ENCODE results near the gene ADAMTS15. TPM values are rescaled to one million over a fixed set of nuclear protein-coding genes. Genes with fewer than 3 reads are reported as not detected.

The ADAMTS15 gene
- total RNA-seq, 4 donors from 2014 or later, result 6.6 to 11.4 (median 10.3) TPM

DNA sequence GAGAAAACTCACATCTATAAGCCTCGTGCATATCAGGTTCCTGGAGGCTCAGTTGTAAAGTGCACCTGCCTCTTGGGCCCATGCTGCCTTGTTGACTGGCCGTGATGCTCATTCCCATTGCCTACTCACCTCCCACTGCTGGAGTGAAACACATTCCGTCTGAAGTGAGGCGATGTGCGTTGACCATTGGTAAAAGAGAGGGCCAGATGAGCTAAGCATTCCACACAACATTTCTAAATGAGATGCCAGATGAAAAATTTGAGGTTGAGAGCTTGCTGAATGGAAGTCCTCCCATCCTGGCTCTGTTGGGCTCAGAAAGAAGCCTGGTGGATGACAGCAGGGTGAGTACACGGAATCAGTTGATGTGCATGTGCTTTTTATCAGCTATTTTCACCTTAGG, 8.6 kb upstream of the ADAMTS15 start:
- Histone ChIP-seq H3K27ac (replicated peaks in 1 of 4) (no peak overlapping the region), H3K9me3 (no peaks in the 10 kb centered on the region), H3K27me3 (no peaks in the 10 kb centered on the region), H3K4me1 (peaks cover 10 to 12% (median 11%) of the 10 kb centered on the region in 4 donors), H3K4me3 (no peak overlapping the region), H3K36me3 (no peaks in the 10 kb centered on the region)
- intact Hi-C loops (cut with DNase I), result loop anchor here (5.0 kb wide), 1 partner anchor 182 kb away; no protein-coding TSS in a partner anchor
- WGBS, result 81% methylated on average over 6 of the region's 6 CpGs
- no peak for DNase-seq (ENCODE audit: extremely low spot score)
- TF ChIP-seq, protein P1, sequence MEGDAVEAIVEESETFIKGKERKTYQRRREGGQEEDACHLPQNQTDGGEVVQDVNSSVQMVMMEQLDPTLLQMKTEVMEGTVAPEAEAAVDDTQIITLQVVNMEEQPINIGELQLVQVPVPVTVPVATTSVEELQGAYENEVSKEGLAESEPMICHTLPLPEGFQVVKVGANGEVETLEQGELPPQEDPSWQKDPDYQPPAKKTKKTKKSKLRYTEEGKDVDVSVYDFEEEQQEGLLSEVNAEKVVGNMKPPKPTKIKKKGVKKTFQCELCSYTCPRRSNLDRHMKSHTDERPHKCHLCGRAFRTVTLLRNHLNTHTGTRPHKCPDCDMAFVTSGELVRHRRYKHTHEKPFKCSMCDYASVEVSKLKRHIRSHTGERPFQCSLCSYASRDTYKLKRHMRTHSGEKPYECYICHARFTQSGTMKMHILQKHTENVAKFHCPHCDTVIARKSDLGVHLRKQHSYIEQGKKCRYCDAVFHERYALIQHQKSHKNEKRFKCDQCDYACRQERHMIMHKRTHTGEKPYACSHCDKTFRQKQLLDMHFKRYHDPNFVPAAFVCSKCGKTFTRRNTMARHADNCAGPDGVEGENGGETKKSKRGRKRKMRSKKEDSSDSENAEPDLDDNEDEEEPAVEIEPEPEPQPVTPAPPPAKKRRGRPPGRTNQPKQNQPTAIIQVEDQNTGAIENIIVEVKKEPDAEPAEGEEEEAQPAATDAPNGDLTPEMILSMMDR (IDR thresholded peaks at IDR 0.05), result no peak
- TF ChIP-seq POLR2AphosphoS5 (IDR thresholded peaks at IDR 0.05) (no peak), POLR2A (IDR thresholded peaks at IDR 0.05; ENCODE audit: low read depth) (no peak), EP300 (IDR thresholded peaks at IDR 0.05) (no peak)

DNA sequence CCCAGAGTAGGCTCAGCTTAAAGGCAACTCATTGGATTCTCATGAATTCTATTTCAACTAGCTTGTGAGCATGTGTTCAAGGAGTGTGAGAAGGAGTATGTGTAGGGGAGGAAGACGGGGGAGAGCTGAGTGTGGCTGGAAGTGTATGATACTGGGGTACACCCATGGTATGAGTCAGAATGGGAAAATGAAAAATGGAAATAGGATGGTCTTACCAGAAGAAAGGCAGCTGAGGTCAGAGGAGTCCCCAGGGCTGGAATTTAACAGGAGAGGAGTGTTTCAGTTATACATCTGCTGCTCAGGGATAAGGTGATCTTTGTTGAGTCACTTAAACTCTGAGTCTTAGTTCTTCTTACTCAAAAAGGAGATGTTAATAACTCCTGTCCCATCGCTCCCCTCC, 6.7 kb upstream of the ADAMTS15 start:
- no peak for DNase-seq (ENCODE audit: extremely low spot score)
- no peaks in the 10 kb centered on the region for H3K27me3 ChIP-seq
- no peak for TF ChIP-seq POLR2A (IDR thresholded peaks at IDR 0.05; ENCODE audit: low read depth)
- TF ChIP-seq POLR2AphosphoS5 (IDR thresholded peaks at IDR 0.05), result no peak
- H3K27ac ChIP-seq (replicated peaks in 1 of 4), result no peak overlapping the region
- H3K4me3 ChIP-seq, result no peak overlapping the region
- intact Hi-C loops (cut with DNase I), result no loop called here
- WGBS, result 87% methylated on average over 2 of the region's 2 CpGs
- H3K9me3 ChIP-seq, result no peaks in the 10 kb centered on the region
- no peaks in the 10 kb centered on the region for H3K4me1 ChIP-seq
- no peaks in the 10 kb centered on the region for H3K36me3 ChIP-seq

DNA sequence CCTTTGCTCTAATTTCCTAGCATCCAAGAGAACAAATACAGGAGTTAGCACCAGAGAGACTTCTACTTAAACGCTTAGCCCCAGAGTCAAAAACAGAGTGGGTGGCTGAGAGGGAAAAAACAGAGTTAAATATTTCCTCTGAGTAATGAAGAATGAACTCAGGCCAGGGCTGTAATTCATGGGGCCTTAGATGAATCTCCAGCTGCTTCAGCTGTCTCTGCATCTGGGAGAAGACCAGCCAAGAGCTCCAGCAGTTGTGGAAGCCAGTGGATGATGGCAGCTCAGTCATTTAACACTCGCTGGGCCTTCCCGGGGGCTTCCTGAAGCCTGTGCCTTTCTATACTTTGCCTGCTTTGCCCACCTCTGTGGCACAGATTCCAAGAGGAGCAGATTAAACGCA, 5.7 kb upstream of the ADAMTS15 start:
- Histone ChIP-seq H3K9me3 (no peaks in the 10 kb centered on the region), H3K36me3 (no peaks in the 10 kb centered on the region), H3K4me3 (no peak overlapping the region), H3K27me3 (no peaks in the 10 kb centered on the region), H3K4me1 (peaks cover 0 to under 1% (median 0%) of the 10 kb centered on the region in 4 donors), H3K27ac (replicated peaks in 1 of 4) (peak overlapping the region in 2 of 4 donors; percentile 2 to 3)
- DNase-seq (ENCODE audit: extremely low spot score), result no peak
- 68% methylated on average over 4 of the region's 4 CpGs for WGBS
- TF ChIP-seq, protein P1 (IDR thresholded peaks at IDR 0.05), result no peak
- no peak for TF ChIP-seq POLR2AphosphoS5 (IDR thresholded peaks at IDR 0.05)
- TF ChIP-seq EP300 (IDR thresholded peaks at IDR 0.05), result no peak
- TF ChIP-seq POLR2A (IDR thresholded peaks at IDR 0.05; ENCODE audit: low read depth), result no peak
- intact Hi-C loops (cut with DNase I), result no loop called here

DNA sequence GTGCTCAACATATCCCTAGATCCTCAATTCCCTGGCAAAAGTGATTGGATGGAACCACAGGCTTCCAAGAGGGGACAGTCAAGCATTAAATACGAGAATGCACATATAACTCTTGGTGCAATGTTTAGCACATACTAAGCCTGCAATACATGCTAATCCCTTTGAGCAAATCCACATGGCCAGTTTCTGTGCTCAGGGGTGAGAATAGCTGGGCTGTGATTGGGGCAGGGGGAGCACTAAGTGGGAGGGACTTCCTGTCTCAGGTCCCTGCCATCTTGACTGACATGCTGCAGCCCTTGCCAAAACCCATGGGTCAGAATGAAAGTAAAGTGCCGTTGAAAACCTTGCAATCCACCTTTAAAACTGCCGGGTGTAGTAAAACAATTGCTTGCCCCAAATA, 2.7 kb upstream of the ADAMTS15 start:
- no peak overlapping the region for H3K4me3 ChIP-seq
- H3K27ac ChIP-seq (replicated peaks in 1 of 4), result no peak overlapping the region
- H3K27me3 ChIP-seq, result peaks cover 0 to 16% (median 0%) of the 10 kb centered on the region in 4 donors
- no peaks in the 10 kb centered on the region for H3K36me3 ChIP-seq
- no peak for DNase-seq (ENCODE audit: extremely low spot score)
- H3K4me1 ChIP-seq, result peaks cover 9 to 30% (median 30%) of the 10 kb centered on the region in 4 donors
- 93% methylated on average over 3 of the region's 3 CpGs for WGBS
- H3K9me3 ChIP-seq, result no peaks in the 10 kb centered on the region
- intact Hi-C loops (cut with DNase I), result no loop called here
- TF ChIP-seq, protein P1 (IDR thresholded peaks at IDR 0.05), result no peak
- TF ChIP-seq POLR2AphosphoS5 (IDR thresholded peaks at IDR 0.05), result no peak
- TF ChIP-seq POLR2A (IDR thresholded peaks at IDR 0.05; ENCODE audit: low read depth), result no peak
- TF ChIP-seq EP300 (IDR thresholded peaks at IDR 0.05), result no peak

DNA sequence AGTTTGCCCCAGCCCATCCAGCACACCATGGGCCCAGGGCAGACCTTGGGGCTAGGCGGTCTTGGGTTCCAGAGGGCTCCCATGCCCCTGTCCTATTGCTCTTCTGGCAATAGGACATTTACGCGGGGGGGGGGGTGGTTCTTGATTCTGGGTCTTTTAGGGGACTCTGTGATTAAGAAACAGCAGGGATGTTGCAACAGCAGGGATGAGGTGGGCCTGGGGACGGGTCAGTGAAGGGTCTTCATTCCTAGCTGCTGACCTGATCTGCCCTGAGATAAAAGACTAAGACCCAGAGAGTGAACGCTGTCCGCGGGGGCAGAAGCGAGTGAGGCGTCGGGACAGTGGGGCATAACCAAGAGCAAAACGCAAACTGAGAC, 418 bp upstream of the ADAMTS15 start:
- Histone ChIP-seq H3K4me1 (peaks cover 31 to 52% (median 45%) of the 10 kb centered on the region in 4 donors), H3K9me3 (no peaks in the 10 kb centered on the region), H3K36me3 (no peaks in the 10 kb centered on the region), H3K27ac (replicated peaks in 1 of 4) (peak overlapping the region; percentile 79 to 86 (median 80)), H3K4me3 (peak overlapping the region; percentile 59 to 74 (median 66)), H3K27me3 (peaks cover 0 to 16% (median 0%) of the 10 kb centered on the region in 4 donors)
- 38% methylated on average over 4 of the region's 11 CpGs for WGBS
- DNase-seq (ENCODE audit: extremely low spot score), result no peak
- TF ChIP-seq, protein P1 (IDR thresholded peaks at IDR 0.05), result no peak
- no peak for TF ChIP-seq EP300 (IDR thresholded peaks at IDR 0.05)
- intact Hi-C loops (cut with DNase I), result no loop called here
